GM19240 (cell line): ENCODE data around the gene ZMYM1.
"Not testable (repeated sequence)": the region's sequence is repeated elsewhere in the genome, so short reads cannot be mapped to it uniquely, and the experiment has no call there.

ENCODE experiments used
- DNase-seq: peaks from one replicate; pipeline ENCODE4 v3.0.0; 2011; ENCODE audit warnings: low spot score; ENCODE audit not compliant: insufficient read length

ZMYM1 gene

DNA sequence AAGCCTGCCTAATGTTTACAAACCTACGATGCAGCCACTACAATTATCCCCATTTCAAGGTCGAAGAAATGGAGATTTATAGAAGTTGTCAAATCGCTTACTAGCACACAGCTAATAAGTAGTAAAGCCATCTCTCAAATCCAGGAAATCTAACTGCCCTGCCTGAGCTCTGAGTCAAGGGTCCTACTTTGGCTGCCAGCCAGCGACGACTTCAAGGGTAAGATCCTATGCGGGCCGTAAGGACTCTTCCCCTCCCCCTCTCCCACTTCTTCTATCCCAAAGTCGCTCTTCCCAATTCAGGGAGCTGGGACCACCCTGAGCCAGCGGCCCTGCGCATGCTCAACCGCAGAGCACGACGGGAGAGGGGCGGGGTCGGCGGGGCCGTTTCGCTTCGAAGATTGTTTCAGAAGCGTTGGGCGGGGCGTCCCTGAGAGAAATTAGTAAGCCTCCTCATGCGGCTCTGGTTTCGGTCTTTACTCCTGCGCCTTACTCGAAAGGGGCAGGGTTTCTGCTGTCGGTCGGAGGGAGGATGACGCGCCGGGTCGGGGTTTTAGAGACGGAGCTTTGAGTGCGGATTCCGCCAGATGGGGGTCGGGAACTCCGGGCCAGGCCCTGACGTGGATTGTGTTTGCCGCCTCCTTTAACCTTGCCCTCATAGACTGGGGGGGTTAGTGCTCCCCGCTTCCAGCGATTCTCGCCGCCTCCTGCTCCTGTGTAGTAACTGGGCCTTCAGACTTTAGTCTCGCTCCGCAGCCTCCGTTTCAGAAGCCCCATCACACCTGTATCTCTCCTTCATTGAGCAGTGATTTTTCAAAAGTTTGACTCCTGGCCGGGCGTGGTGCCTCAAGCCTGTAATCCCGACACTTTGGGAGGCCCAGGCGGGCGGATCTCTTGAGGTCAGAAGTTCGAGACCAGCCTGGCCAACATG is at the start of gene ZMYM1:
Gene ZMYM1, plus strand, starts transcription at position 383 of the 928 bp plus-strand sequence. CDS start 14,603 bp downstream, outside the sequence.
- peak; percentile 89 for DNase-seq

DNA sequence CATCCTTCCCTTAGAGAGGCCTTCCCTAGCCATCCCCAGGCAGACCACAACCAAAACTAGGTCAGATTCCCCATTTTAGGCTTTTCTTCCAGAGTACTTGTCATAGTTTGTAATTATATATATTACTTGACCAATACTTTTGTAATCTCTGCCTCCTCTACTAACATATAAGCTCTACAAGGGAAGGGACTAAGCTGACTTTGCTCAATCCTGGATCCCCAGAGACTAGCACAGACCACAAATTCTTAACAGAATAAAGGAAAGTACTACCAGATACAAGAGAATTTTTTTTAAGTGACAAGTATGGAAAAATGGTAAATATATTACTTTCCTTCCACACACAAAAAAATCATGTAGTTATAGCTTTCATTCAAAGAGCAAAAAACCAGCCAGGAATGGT is 49.4 kb upstream of the ZMYM1 start:
- no peak for DNase-seq

DNA sequence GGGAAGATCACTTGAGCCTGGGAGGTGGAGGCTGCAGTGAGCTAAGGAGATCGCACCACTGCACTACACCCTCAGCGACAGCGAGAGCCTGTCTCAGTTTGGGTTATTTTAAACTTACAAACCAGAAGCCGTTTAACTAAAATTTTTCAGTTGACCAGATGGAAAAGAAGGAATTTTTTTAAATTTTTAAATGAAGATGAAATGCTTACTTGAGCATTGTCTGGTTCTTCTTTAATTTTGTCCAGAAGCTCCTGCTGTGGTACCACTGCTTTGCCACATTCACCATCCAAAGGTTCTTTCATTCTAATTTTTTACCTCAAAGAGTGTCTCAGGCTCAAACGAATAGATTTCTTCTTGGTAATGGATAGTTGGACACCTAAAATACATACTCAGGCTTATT is 48.8 kb upstream of the ZMYM1 start:
- DNase-seq = no peak

DNA sequence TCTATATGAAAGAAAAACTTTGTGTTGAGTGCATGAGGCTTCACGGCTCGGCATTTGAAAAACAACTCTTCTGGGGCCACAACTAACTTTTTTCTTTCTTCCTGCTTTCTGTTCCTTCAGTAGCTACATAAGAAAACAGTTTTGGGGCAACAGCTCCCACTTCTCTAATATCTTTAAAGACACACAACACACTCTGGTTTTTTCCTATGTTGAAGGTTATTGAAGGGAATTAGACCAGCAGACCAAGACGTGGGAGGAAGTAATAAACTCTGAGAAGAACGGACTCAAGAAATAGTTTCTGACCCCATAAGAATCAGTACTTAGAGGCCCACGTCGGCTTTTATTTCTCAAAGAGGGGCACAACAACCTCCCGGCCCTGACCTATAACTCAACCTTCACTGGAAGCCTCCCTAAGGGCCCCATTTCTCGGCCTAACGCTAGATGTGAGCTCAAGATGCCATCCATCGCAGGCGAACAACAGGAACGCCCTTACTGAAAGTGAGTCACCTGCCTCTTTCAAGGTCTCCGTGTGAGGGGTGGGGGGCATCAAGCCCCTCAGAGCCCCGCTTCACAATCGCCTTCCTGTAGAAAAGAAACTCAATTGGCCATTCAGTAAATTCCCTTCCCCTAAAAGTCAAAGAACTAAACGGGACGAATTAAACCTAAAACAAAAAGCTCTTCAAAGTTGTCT is 48.3 kb upstream of the ZMYM1 start:
- peak; percentile 18 for DNase-seq

DNA sequence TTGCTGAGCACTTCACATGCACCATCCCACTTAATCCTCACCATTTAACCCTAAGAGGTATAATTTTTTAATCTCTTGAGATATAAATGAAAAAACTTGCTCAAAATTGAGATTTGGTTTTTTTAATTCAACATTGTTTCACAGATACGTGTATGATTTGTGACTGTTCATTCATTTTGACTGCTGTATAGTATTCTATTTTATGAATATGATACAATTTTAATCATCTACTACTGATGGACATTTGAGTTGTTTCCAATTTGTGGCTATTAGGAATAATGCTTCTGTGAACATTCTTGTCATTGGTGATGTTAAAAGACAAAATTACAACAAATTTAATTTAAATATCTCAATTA is 46.8 kb upstream of the ZMYM1 start:
- no peak for DNase-seq

DNA sequence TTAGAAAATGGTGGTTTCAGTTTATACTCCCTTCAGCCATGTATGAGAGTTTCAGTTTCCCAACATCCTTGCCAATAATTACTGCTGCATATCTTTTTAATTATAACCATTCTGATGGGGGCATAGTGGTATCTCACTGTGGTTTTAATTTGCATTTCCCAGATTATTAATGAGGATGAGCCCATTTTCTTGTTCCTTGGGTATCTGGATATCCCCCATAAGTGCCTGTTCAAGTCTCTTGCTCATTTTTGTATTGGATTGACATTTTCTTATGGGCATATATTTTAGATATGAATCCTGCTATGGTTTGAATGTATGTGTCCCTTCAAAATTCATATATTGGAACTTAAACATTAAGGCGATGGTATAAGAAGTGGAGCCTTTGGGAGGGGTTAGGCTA is 45.8 kb upstream of the ZMYM1 start:
- DNase-seq = no peak

DNA sequence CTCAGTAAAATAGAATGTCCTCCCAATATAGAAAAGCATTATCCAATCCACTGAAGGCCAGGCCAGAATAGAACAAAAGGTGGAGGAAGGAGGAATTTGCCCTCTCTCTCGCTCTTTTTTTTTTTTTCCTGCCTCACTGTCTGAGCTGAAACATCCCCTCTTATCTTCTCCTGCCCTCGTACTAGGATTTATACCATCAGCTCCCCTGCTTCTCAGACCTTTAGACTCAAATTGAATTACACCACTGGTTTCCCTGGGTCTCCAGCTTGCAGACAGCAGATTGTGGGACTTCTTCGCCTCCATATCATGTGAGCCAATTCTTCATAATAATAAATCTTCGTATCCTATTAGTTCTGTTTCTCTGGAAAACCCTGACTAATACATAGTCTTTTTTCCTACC is 42.6 kb upstream of the ZMYM1 start:
- DNase-seq = no peak

DNA sequence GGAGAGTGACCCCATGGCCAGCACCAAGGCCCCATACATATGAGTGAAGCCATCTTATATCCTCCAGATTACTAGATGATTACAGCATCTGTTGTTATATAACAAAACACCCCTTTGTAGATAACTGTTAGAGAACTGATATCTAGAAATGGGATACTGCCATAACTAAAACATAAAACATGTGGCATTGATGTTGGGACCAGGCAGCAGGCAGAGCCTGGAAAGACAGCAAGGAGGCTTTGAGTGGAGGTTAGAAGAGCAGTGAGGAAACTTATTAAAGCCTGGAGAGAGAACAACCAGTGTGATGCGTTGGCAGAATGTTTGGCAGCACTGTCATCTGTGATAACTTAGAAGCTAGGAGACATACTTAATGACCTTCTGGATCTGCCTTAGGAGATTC is 42.0 kb upstream of the ZMYM1 start:
- DNase-seq = no peak

DNA sequence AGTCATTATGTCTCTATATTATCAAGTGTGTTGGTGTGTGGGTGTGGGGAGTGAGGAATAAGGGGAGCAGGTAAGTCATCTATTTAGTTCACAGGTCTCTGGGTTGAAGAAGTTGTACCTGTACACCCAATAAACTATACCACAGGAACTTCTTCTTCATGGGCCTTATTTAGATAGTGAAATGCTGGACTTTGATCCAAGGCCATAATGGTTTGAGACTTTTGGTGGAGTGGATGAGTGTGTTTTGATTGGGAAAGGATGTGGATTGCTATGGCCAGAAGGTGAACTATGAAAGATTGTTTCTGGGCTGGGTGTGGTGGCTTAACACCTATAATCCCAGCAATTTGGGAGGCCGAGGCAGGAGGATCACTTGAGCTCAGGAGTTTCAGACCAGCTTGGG is 40.5 kb upstream of the ZMYM1 start:
- no peak for DNase-seq

DNA sequence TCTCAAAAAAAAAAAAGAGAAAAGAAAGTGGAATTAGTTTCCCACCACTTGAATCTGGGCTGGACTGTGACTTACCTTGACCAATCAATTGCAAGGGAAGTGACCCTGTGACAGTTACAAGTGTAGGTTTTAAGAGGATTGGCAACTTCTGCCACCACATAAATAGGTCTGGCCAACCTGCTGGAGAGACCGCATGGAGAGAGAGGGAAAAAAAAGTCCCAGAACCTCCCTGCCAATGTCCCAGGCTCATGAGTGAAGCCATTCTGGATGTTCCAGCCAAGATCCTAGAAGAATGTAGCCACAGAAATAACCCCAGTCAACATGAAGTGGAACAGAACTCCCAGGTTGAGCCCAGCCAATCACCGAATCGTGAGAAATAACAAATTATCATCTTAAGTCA is 35.7 kb upstream of the ZMYM1 start:
- no peak for DNase-seq

DNA sequence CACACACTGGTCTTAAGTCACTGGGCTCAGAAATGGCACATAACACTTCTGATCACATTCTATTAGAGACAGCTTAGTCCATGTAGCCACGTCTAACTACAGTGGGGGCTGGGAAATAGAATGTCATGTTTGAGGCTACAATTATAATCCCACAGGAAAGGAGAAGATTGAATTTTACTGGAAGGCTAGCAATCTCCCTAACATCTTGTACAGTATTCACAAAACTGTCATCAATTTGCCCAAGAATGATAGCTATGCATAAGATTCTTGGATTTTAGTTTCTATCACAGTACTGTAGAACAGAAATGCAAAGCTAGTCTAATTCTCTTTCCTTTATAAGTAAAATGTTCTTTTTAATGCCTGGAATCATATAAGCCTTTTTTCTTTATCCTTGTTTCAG is 34.8 kb upstream of the ZMYM1 start:
- no peak for DNase-seq

DNA sequence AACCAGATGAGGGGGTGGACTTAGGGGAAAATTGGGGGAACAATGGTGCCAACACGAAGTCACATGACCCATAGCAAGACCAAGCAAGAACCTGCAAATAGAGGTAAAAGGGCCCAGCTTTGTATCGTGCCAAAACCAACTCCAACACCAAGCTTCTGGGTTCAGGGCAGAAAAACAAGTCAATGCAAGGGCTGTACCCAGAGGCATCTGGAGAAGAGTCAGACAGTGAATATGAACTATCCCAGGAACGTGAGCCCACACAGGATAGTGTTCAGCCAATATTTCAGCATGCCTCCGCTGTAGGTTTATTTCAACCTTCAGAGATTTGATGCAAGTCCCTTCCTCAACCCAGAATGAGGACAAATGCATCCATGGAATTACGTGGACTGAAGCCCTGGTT is 32.5 kb upstream of the ZMYM1 start:
- no peak for DNase-seq

DNA sequence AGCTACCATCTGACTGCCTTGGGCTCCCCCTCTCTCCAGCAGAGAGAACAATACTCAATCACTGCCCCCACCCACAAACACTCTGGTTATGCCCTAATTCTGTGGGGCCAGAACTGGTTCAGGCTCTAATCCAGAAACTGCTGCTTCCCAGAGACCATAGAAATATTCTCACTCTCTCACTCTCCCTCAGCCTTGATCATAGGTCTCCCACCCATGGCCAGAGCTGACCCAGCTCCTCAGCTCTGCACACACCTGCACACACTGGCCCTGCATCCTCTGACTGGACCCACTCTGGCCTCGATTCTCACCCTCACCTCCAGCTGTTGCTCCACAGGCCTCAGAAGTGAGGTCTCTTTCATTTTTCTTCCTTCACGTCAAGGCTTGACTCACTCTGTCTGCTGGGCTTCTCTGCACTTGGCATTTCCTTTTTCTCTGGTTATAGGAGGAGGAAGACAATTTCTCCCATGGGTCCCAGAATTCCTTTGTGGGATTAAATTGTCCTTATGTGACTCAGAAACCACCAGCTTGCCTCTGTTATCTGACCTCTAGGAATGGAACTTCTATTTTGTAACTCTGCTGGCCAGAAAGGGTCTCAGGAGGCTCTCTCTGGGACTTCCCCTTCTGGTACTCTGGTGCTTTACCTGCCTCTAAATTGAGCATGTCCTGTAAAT is 31.9 kb upstream of the ZMYM1 start:
- DNase-seq = no peak

DNA sequence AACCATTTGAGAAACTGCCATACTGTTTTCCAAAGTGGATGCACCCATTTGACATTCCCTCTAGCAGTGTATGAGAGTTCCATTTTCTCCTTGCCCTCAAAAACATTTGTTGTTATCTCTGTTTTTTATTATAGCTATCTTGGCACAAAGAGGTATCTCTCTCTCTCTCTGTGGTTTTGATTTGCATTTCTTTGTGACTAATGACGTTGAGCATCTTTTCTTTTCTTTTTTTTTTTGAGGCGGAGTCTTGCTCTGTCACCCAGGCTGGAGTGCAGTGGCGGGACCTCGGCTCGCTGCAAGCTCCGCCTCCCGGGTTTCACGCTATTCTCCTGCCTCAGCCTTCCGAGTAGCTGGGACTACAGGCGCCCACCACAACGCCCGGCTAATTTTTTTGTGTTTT is 30.1 kb upstream of the ZMYM1 start:
- DNase-seq = no peak

DNA sequence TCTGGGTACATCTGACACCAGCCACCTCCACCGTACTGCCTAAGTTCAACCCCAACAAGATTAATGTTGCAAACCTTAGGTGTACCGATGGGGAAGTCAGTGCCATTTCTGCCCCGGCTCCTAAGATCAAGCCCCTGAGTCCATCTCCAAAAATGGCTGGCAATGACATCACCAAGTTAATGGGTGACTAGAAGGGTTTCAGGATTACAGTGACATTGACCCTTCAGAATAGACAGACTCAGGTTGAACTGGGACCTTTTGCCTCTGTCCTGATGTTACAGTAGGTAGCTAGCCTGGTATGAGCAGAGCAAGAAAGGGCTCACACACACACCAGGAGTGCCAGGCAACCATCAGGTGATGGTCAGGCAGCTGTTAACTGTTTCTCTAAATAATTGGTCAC is 25.8 kb upstream of the ZMYM1 start:
- no peak for DNase-seq

DNA sequence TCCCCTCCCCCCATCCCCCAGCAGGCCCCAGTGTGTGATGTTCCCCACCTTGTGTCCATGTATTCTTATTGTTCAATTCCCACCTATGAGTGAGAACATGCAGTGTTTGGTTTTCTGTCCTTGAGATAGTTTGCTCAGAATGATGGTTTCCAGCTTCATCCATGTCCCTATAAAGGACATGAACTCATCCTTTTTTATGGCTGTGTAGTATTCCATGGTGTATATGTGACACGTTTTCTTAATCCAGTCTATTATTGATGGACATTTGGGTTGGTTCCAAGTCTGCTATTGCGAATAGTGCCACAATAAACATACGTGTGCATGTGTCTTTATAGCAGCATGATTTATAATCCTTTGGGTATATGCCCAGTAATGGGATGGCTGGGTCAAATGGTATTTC is 24.9 kb upstream of the ZMYM1 start:
- not testable (repeated sequence) for DNase-seq

DNA sequence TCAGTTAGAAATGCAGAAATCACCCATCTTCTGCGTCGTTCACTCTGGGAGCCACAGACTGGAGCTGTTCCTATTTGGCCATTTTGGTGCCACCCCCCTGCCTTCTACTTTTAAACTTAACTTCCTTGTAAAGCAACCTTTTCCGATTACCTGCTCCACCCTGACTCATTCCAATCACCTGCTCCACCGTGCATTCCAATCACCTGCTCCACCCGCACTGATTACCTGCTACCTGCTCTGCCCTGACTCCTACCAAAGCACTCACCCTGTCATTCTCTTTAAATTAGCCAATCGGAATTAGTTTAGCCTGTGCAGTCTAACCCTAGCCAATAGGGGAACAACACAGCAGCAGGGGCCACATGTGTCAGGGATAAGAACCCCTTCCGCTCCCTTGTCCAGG is 20.9 kb upstream of the ZMYM1 start:
- not testable (repeated sequence) for DNase-seq

DNA sequence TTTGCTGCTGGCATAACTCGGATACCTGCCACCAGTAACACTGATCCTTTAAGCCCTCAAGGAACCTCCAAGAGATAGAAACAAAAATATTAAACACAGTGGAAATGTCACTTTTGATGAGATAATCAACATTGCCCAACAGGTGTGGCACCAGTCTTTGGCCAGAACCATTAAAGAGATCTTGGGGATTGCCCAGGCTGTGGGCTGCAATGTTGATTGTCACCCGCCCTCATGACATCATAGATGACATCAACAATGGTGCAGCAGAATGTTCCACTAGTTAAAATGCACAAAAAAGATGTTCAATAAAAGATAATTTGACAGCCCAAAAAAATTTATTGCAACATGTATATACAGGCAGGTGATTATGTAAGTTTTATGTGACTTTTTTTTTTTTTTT is 20.2 kb upstream of the ZMYM1 start:
- no peak for DNase-seq

DNA sequence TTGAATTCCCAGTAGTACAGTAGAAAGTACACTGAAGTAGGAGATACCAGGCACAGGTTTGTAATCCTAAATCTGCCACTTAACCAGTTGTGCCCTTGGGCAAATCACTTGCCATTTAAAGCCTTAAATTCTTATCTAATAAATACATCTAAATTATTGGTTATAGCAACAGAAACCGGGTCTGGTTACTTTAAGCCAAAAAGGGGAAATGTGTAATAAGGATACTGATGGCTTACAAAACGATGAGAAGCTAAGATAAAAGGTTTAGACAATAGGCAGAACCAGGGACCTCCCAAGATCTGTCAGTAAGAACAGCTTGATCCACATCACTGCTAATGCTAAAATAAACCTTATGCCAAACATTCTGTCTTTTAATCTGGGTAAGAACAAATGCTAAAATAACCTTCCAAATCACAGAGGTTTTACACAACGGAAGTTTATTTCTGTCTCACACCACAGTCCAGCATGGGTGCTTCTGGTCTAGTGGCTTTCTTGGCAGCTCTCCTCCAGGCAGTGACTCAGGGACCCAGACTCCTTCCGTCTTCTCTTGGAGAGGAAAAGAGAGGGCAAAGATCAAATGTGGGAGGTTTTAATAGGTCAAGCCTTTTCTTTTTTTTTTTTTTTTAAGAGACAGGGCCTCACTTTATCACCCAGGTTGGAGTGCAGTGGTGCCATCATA is 16.5 kb upstream of the ZMYM1 start:
- no peak for DNase-seq

DNA sequence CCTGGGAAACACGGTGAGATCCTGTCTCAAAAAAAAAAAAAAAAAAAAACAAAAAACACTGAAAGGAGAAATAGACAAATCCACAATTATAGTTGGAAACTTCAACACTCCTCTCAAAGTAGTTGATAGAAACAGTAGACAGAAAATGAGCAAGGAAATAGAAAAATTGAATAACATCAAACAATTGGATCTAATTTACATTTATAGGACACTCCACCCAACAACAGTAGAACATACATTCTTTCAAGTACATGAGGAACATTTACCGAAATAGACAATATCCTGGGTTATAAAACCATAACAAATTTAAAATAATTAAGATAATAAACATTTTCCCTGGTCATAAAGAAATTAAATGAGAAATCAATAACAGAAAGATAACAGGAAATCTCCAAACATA is 14.9 kb upstream of the ZMYM1 start:
- DNase-seq = no peak

DNA sequence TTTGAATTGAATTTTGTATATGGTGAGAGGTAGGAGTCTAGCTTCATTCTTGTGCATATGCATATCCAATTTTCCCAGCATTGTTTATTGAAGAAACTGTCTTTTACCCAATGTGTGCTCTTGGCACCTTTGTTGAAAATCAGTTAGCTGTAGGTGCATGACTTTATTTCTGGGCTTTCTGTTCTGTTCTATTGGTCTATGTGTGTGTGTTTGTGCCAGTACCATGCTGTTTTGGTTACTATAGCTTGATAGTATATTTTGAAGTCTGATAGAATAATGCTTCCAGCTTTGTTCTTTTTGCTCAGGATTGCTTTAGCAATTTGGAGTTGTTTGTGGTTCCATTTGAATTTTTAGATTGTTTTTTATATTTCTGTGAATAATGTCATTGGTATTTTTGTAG is 9.4 kb upstream of the ZMYM1 start:
- DNase-seq = no peak
